GM13977 (cell line): ENCODE measurements around the gene PKN3.
"Not testable (repeated sequence)": the region's sequence is repeated elsewhere in the genome, so short reads cannot be mapped to it uniquely, and the experiment has no call there.

Experiments
- DNase-seq: peaks from one replicate; pipeline ENCODE4 v3.0.0; 2012; ENCODE audit warnings: low spot score
- CTCF ChIP-seq: IDR thresholded peaks from 2 replicates; pipeline ENCODE4 v1.5.1; 2012; ENCODE audit warnings: mild to moderate bottlenecking, control low read depth; ENCODE audit not compliant: insufficient read depth; ENCODE audit errors: extremely low read depth, missing control alignments
- in situ Hi-C: fragments of 300-500 bp; cut with MboI; formaldehyde crosslinking; loops from one replicate; pipeline ENCODE4 v1.12.0; 2022; ENCODE audit warnings: low sequenced_read_pairs, low pct_unique_long_range_greater_than_20kb, mixed read lengths, inconsistent platforms; ENCODE audit not compliant: unreplicated experiment

Gene PKN3

GRCh38 chr9:128702445-128702948 lies at the start of gene PKN3:
Gene PKN3, plus strand, starts transcription at chr9:128702503. Its CDS starts 413 bp downstream, at chr9:128702916.
- TF ChIP-seq CTCF = peak; percentile 90
- peak; percentile 97 for DNase-seq

GRCh38 chr9:128653908-128654307 lies 48.4 kb upstream of the PKN3 start:
- TF ChIP-seq CTCF = no peak
- in situ Hi-C loops = no loop called here
- no peak for DNase-seq

More at GRCh38 chr9:128702445-128702948, at the start of gene PKN3:
- in situ Hi-C loops = no loop called here

GRCh38 chr9:128654481-128654880 lies 47.8 kb upstream of the PKN3 start:
- in situ Hi-C loops = no loop called here

GRCh38 chr9:128656416-128657343 lies 45.6 kb upstream of the PKN3 start, which contains the start of gene DYNC2I2:
Gene DYNC2I2, minus strand, starts transcription at chr9:128656847. Its CDS starts 121 bp downstream, at chr9:128656726.
- in situ Hi-C loops = no loop called here
- peak; percentile 90 for DNase-seq
- TF ChIP-seq CTCF = no peak

More at GRCh38 chr9:128654481-128654880, 47.8 kb upstream of the PKN3 start:
- no peak for TF ChIP-seq CTCF
- no peak for DNase-seq

GRCh38 chr9:128657344-128657704 lies 45.0 kb upstream of the PKN3 start:
- DNase-seq = no peak
- in situ Hi-C loops = no loop called here
- no peak for TF ChIP-seq CTCF

- DNase-seq = no peak
- in situ Hi-C loops = no loop called here
- TF ChIP-seq CTCF = no peak
Observed at GRCh38 chr9:128657796-128658195, 44.5 kb upstream of the PKN3 start.

- DNase-seq, in situ Hi-C loops: not testable (repeated sequence)
Observed at GRCh38 chr9:128666481-128666941, 35.8 kb upstream of the PKN3 start.
